Stimulated activated CD8-positive, alpha-beta memory T cell treated with anti-CD3 and anti-CD28 coated beads, Interleukin-4, amount 100 ng/mL, for 48 hours (primary cell): Measurements from ENCODE around the gene METTL16.
"Not testable (repeated sequence)": the region's sequence is repeated elsewhere in the genome, so short reads cannot be mapped to it uniquely, and the experiment has no call there.

Experiments used
- DNase-seq: peaks from one replicate; pipeline ENCODE4 v3.0.0-alpha.2; 2020

METTL16 gene

DNA sequence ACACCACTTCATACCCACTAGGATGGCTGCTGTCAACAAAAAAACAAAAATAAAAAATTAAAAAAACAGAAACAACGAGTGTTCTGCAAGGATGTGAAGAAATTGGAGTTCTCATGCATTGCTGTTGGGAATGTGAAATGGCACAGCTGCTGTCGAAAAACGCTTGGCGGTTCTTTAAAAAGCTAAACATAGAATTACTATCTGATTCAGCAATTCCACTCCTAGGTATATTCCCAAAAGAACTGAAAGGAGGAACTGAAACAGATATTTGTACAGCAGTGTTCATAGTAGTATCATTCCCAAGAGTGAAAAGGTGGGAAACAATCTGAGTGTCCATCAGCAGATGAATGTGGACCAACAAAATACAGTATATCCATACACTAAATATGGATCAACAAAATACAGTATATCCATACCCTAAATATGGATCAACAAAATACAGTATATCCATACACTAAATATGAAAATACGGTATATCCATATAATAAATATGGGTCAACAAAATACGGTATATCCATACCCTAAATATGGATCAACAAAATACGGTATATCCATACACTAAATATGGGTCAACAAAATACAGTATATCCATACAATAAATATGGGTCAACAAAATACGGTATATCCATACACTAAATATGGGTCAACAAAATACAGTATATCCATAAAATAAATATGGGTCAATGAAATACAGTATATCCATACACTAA, 8.7 kb downstream of the METTL16 start:
- no peak for DNase-seq

DNA sequence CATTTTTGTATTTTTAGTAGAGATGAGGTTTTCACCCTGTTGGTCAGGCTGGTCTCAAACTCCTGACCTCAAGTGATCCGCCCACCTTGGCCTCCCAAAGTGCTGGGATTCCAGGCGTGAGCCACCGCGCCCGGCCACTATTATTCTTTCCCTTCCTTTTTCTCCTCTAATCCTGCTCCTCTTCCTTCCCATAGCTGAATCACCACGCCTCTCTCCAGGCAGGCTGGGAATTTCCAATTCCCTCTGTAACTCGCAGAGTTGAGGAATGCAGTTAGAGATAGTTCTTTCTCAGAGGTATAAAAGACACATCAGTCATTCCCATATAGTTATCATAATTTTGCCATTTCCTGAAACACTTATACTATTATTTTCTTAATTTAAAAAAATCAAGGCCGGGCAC, 11.2 kb downstream of the METTL16 start:
- no peak for DNase-seq

DNA sequence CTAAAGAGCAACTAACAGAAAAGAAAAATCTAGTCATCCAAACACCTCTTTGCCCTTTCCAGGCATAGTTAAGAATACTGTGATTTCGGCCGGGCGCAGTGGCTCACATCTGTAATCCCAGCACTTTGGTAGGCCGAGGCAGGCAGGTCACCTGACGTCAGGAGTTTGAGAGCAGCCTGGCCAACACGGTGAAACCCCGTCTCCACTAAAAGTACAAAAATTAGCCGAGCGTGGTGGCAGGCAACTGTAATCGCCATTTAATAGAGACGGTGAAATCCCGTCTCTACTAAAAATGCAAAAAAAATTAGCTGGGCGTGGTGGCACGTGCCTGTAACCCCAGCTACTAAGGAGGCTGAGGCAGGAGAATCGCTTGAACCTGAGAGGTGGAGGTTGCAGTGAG, 22.4 kb downstream of the METTL16 start:
- not testable (repeated sequence) for DNase-seq

DNA sequence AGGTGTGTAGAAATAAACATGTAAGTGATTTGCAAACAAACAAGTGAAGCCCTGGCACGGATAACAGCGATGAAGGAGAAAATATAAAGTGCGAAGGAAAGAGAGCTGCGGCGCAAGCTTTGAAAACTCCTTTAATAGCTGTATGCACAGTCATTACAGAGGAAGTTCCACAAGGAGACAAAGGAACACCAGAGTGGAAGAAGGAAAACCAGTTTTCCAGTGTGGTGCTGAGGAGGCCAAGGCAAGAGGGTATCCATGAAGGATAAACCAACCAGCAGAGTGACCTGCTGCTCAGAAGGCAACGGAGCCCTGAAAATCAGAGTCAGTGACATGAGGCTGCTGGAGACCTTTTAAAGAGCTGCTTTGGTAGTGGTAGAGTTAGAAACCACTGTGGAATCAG, 24.4 kb downstream of the METTL16 start:
- no peak for DNase-seq

DNA sequence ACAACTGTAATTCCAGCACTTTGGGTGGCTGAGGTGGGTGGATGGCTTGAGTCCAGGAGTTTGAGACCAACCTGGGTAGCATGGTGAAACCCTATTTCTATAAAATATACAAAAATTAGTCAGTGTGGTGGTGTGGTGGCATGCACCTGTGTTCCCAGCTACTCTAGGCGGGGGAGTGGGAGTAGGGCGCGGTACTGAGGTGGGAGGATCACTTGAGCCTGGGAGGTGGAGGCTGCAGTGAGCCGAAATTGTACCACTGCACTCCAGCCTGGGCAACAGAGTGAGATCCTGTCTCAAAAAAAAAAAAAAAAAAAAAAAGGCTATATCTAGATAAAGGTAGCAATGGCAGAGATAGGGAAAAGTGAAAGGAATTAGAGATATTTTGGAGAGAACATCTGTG, 25.0 kb downstream of the METTL16 start:
- DNase-seq, result not testable (repeated sequence)

DNA sequence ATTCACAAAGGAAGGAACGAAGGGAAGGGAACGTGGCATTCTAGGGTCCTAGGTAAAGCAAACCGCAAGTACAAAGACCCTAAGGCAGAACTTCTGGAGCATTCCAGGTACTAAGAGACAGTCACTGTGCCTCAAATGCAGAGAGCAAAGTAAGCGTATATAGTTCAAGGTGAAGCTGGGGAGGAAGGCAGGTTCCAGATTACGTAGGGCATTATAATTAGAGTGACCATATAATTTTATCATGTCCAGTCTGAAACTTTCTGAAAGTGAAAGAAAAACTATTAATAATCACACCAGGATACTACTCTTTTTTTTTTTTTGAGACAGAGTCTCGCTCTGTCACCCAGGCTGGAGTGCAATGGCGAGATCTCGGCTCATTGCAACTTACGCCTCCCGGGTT, 25.7 kb downstream of the METTL16 start:
- DNase-seq, result no peak

DNA sequence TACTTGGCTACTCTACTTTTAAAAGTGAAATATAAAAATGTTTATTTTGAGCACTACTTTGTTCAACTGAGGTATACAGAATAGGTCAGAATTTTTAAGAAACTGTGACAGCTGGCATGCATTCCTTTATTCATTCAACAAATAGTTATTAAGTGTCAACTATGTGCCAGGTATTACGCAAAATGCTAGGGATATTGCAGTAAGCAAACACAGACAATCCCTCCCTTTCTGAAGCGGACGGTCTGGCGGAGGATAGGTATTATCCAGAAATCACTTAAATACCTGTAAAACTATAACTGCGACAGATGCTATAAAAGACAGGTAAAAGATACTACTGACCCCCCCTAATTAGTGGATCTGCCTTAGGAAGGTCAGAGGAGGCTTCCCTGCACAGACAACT, 26.1 kb downstream of the METTL16 start:
- no peak for DNase-seq

DNA sequence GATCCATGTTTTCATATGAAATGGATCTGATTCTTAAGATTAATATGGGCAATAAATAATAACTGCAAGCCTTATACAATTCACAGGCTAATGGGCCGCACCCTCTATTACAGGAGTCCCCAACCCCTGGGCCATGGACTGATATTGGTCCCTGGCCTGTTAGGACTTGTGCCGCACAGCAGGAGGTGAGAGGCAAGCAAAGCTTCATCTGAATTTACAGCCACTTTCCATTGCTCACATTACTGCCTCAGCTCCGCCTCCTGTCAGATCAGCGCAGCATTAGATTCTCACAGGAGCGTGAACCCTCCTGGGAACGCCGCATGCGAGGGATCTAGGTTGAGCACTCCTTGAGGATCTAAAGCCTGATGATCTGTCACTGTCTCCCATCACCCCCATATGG, 26.8 kb downstream of the METTL16 start:
- no peak for DNase-seq

DNA sequence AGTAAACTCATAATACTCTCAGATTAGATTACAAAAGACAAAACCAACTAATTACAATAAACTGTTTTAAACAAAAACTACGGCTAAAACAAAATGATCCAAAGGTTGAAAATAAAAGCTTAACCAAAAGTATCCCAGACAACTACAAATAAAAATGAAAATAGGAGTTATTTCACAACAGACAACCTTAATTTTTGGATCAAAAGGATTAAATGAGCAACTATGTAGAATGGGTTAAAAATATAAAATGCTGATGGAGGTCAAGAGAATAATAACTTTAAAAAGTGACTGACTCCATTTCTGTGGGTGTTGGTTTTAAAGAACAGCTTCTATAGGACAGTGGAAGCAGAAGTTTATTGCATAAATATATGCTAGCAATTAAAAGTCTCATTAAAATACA, 28.6 kb downstream of the METTL16 start:
- DNase-seq, result no peak

DNA sequence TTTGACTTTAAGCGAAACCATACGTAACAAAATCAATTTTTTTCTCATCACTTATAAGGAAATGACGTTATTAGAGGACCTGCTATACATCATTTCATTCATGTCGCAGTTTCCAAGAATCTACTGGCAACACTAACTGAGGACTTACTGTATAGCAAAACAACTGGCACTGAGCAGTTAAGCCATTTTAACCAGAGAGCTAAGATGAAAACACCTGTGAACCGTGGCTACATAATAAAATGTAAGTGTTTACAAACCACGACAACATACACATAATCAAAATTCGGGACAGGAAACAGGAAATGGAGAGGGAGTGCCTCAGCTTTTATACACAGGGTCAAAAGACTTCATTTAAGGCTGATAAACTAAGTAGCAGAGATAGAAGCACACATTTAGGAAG, 29.5 kb downstream of the METTL16 start:
- DNase-seq, result no peak

DNA sequence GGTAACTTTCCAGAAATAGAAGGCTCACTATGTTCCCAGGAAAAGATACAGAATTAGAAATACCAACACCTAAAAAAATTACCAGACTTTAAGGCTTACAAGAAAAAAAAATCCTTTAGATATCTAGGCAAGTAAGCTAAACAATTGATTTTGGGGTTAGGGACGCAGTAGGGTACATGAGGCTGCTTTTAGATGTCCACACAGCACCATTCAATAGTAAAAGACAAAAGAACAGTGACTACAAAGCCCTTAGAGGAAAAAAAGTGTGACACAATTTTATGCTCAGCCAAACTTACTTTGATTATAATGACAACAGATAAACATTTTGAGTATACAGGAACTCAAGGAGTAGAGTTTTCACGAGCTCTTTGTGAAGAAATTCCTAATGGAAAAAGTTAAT, 29.9 kb downstream of the METTL16 start:
- no peak for DNase-seq

DNA sequence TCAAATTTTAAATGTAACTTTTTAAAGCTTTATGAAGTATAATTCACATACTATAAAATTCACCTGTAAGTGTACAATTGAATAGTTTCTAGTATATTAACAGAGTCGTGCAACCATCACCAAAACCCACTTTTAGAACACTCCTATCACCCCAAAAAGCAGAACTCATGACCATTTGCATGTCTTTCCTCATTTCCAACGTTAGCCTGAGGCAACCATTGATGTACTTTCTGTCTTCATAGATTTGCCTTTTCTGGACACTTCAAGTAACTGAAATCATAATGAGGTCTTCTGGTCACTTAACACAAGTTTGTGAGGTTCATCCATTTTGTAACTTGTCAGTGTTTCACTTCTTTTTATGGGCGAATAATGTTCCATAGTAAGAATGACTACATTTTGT, 33.2 kb downstream of the METTL16 start:
- DNase-seq, result no peak

DNA sequence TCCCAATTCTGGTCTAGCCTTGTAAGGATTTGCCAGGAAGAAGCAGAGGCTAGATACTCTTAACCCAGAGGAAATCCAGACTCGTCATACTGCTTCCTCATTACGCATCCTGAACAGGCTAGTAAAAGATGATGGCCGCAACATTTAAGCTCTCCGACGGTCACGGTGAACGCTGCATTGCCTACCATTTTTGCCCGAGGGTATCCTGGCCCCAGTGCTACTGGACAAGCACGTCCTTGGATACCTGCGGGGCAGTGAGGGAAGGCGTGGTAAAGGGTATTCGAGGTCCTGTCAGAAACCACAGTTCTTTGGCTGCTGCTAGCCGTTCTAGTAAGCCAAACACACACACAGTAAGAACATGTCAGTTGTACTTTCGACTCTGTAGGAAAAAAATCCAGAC, 36.6 kb downstream of the METTL16 start:
- no peak for DNase-seq

DNA sequence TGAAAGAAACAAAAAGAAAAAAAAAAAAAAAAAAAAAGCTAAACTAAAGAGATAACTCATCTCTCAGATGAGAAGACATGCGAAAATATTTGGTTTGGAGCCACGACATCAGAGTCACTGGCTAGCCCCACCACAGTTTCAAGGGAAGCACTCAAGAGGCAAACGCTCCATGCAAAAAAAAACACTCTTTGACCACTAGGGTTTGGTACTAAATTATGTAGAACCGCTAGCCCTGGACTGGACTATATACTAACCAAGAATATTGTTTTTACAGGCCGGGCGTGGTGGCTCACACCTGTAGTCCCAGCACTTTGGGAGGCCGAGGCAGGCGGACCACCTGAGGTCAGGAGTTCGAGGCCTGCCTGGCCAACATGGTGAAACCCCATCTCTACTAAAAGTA, 37.3 kb downstream of the METTL16 start:
- no peak for DNase-seq

DNA sequence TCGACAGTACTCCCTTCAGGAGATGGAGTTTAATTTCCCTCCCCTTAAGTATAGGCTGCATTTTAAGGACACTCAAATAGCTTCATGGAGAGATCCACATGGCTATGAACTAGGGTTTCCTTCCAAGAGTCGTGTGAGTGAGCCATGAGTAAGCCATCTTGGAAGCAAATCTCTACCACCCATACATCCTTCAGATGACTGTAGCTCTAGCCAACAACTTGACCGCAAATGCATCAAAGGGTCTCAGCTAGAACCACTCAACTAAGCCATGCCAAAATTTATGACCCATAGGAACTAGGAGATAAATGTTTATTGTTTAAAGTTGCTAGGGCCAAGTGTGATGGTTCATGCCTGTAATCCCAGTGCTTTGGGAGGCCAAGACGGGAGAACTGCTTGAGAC, 43.4 kb downstream of the METTL16 start:
- DNase-seq, result no peak

DNA sequence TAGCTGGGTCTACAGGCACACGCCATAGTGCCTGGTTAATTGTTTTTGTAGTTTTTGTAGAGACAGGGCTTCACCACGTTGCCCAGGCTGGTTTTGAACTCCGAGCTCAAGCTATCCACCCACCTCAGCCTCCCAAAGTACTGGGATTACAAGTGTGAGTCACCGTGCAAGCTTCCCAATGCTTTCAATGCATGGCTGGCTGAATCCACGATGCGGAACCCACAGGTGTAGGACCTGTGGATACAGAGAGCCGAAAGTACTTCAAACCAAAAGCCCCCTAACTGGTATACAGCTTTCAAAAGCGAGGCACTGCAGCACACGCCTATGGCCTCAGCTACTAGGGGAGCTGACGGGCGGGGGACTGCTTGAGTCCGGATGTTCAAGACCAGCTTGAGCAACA, 44.8 kb downstream of the METTL16 start:
- no peak for DNase-seq

DNA sequence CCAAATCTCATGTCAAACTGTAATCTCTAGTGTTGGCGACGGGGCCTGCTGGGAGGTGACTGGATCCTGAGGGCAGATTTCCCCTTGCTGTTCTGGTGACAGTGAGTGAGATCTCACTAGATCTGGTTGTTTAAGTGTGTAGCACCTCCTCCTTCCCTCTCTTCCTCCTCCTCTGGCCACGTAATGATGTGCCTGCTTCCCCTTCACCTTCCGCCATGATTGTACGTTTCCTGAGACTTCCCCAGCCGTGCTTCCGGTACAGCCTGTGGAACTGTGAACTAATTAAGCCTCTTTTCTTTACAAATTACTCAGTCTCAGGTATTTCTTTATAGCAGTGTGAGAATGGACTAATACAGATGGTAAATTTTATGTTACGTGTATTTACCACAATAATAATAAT, 49.2 kb downstream of the METTL16 start:
- no peak for DNase-seq

DNA sequence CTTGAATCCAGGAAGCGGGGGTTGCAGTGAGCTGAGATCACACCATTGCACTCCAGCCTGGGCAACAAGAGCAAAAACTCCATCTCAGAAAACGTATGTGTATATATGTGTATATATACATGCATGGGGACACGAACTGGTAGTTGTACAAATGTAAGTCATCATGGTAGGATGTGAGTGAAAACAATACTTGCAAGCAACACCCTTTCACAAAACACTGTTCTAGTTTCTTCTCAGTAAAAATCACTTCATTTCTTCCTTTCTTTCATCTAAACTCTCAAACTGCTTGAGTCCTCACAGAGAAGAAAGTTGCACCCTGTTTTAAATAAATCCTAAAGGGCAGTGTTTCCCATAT, 51.8 kb downstream of the METTL16 start:
- DNase-seq, result no peak

DNA sequence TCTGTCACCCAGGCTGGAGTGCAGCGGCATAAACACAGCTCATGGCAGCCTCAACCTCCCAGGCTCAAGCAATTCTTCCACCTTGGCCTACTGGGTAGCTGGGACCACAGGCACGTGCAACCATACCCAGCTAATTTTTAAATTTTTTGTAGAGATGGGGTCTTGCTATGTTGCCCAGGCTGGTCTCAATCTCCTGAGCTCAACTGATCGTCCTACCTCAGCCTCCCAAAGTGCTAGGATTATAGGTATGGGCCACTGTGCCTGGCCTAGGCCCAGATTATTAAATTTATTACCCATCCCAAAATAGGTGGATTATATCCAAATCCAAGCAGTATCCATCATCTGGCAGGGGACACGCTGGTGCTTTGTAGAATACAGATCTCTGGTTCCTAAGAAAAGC, 53.8 kb downstream of the METTL16 start:
- no peak for DNase-seq

DNA sequence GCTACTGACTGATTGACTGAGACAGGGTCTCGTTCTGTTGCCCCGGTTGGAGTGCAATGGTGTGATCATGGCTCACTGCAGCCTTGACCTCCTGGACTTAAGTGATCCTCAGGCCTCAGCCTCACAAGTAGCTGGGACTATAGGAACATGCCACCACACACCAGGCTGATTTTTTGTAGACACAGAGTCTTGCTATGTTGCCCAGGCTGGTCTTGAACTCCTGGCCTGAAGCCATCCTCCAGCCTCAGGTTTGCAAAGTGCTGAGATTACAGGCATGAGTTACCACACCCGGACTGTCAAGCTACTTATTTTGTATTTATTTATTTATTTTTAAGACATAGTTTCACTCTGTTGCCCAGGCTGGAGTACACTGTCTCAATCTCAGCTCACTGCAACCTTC, 55.2 kb downstream of the METTL16 start:
- DNase-seq, result no peak

DNA sequence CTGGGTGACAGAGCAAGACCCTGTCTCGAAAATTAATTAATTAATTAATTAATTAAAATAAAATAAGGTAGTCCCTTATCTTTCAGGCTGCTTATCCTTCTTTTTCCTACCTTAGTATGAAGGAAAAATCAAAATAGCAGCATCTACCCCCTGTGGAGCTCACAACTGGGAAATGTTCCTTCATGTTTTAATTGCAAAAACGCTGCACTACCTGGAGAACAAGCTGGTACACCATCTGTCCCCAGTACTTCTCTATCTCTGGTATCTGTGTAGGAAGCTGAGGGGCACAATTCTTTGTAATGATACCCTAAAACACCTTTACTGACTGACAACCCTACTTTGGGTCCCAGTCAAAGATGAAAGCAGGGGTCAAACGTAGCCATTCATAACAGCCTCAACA, 55.7 kb downstream of the METTL16 start:
- no peak for DNase-seq

DNA sequence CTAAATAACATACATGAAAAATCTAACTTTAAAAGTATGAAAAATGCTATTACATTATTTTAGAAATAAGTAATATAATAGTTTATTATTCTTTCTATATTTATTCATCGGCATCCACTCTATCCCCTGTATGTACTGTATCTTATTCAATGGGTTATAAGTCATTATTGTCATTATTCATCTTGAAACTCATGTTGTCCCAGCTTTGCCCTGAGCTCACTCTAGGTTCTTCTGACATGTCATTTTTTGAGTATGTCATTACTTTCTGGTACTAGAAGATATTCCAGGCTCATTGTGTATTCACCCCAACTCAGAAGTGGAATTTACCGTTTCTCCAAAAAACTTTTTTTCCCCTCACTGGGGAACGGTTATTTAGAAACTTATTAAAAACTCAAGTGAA, 57.8 kb downstream of the METTL16 start:
- DNase-seq, result no peak

DNA sequence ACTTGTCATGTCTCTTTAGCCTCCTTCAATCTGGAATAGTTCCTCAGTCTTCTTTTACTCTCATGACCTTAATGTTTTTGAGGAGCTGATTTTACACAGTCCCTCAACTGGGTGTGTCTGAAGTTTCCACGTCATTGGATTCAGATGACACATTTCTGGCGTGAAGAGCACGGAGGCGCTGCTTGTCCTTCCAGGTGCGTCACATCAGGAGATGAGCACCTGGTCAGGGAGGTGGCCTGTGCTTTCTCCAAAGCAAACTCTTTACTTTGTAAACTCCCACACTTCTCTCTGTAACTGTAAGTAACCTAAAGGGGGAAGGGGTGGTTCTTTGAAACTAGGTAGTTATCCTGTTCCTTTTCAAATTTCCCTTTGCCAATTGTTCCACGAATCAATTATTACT, 58.4 kb downstream of the METTL16 start:
- no peak for DNase-seq

DNA sequence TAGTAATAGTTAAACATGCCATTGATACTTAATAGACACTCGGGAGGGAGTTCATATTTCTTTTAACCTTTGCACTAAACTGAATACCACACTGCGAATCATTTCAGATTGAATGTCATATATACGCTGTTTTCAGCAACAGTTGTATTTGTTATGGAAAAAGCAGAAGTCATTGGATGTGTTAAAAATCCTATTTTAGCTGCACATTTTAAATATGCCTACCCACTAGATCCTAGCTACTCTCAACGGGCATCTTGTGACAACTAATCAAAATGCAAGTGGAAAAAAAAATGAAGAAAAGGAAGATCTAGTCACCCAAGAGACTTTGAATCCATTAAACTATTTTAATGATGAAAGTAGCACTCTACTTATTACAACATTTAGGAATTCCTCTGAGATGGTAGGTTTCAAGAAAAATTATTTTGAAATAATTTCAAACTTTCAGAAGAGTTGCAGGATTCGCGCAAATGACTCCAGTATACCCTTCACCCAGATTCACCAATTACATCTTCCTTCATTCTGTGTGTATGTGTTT, 59.4 kb downstream of the METTL16 start:
- no peak for DNase-seq

DNA sequence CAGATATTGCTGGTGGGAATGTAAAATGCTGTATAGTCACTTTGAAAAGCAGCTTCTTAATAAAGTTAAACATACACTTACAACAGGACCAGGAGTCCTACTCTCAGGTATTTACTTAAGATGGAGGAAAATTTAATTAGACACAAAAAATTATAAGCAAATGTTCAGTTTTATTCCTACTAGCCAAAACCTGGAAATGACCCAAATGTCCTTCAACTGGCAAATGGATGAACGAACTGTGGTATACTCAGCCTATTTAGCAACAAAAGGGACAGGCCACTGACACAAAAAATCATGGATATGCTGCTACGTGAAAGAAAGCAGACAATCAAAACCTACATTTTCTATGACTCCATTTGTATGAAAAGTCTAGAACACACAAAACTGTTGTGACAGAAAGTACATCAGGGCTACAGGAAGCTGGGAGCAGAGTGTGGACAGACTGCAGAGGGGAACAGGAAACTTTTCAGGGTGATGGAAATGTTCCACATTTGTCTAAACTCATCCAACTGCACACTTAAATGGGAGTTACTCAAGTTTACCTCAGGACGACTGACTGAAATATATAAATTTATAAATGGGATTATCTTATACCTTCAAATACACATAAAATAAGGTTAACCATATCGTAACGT, 61.6 kb downstream of the METTL16 start:
- DNase-seq, result no peak
